Urothelium cell line (cell line): ENCODE data around the gene ATP6V0A1.
"Not testable (repeated sequence)": the region's sequence is repeated elsewhere in the genome, so short reads cannot be mapped to it uniquely, and the experiment has no call there.

Source experiments
- DNase-seq: peaks from one replicate; pipeline ENCODE4 v3.0.0; 2011; ENCODE audit warnings: low spot score, mixed read lengths
- FAIRE-seq: peaks from 2 replicates; lab custom pipeline; 2011; peaks lifted over from hg19 to GRCh38; lab: Jason Lieb, UNC

Gene ATP6V0A1

DNA sequence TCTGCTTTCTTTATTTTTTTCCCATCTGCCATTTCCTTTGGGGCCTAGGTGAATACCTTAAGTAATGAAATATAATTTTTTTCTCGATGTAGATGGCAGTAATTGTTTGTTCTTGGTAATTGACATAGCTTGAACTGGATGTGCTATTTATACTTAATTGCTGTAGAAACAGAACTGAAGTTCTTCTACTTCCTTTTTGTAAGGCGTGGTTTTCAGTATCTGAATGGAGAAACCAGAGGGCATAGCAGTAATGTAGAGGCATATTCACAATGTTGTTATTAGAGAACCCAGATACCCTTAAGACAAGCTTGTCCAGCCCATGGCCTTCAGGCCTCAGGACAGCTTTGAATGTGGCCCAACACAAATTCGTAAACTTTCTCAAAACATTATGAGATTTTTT lies 16.4 kb downstream of the ATP6V0A1 start:
- DNase-seq = no peak
- FAIRE-seq = no peak

DNA sequence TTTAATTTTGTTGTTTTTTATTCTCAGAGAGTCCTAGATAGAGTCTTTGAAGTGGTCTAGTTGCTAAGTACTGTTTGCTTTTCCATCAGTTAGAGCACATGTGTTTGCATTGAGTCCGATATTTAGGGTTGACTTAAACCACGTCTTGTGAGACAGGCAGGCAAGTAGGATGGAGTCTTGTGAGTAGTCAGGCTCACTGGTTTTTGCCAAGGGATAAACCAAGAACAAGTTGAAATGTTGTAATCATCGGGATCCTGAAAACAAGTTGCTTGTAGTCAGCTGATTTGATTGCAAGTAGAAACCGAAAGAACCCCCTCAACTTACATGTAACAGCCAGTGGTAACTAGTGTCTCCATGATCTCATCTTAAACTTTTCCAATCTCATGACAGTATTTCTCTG lies 17.2 kb downstream of the ATP6V0A1 start:
- DNase-seq = no peak
- FAIRE-seq = no peak

DNA sequence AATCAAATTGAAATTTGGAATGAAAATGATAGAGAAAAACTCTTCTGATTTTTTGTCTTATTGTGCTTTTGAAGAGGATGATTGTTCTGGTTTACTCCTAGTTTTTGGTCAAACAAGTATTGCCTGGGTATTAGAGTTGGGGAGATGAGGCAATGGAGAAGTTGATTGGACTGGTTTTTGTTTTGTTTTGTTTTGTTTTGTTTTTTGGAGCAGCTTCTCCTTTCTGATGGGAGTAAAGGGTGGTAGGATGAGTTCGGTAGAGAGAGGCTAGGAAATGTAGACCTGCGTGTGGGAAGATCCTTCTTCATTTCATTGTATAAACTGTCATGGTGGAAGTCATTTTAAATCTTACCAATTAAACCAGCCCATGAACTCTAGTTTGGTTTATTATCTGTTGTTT lies 17.7 kb downstream of the ATP6V0A1 start:
- DNase-seq = no peak

GRCh38 chr17:42477173-42477572 lies 18.5 kb downstream of the ATP6V0A1 start:
- FAIRE-seq (no peak), DNase-seq (no peak)

More for the DNA sequence above, 17.7 kb downstream of the ATP6V0A1 start:
- no peak for FAIRE-seq

DNA sequence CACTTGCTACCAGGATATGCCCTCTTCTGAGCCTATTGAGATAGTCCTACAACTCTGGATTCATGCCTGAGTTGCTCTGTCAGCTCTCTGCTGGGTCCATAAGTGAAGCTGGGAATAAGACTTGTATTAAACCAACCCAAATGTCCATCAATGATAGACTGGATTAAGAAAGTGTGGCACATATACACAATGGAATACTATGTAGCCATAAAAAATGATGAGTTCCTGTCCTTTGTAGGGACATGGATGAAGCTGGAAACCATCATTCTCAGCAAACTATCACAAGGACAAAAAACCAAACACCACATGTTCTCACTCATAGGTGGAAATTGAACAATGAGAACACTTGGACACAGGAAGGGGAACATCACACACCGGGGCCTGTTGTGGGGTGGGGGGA lies 19.1 kb downstream of the ATP6V0A1 start:
- FAIRE-seq, DNase-seq: not testable (repeated sequence)

- no peak for FAIRE-seq
Observed at GRCh38 chr17:42484304-42484703, 25.6 kb downstream of the ATP6V0A1 start.

GRCh38 chr17:42485680-42486079 lies 27.0 kb downstream of the ATP6V0A1 start:
- DNase-seq (no peak), FAIRE-seq (no peak)

More at GRCh38 chr17:42484304-42484703, 25.6 kb downstream of the ATP6V0A1 start:
- DNase-seq = peak; percentile 70

DNA sequence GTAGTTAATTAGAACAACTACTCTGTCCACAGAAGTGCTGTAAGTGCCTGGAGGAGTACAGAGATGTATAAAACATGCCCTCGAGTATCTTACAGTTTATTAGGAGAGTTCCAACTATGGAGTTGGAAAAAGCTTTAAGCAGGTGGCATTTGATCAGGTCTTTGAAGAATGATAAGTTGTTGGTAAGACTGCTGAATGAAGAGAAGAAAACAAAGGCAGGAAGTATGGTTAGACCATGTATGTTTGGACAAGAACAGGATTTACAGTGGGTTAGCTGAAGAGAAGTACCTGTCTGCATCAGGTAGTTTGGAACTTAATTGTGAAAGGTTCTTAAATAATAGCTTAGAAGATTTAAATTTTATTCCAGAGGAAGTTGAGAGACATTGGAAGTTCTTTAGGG lies 29.4 kb downstream of the ATP6V0A1 start:
- DNase-seq = no peak
- no peak for FAIRE-seq

GRCh38 chr17:42493319-42493718 lies 34.6 kb downstream of the ATP6V0A1 start:
- DNase-seq = no peak
- FAIRE-seq = no peak

- no peak for DNase-seq
- FAIRE-seq = no peak
Observed at GRCh38 chr17:42494673-42495072, 36.0 kb downstream of the ATP6V0A1 start.

DNA sequence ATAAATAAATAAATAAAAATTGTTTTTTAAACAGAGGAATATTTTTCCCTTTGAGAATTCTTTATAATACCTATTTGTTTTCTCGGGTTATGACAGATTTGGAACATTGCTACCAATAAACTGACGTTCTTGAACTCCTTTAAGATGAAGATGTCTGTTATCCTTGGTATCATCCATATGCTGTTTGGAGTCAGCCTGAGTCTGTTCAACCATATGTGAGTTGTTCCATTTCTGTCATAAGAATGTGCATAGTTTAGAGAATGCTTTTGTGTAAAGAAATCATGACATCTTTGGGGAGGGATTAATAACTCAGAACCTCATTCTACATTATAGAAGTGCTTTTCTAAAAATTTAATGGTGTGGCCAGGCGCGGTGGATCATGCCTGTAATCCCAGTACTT lies 40.1 kb downstream of the ATP6V0A1 start:
- FAIRE-seq = no peak
- no peak for DNase-seq

GRCh38 chr17:42502091-42502490 lies 43.4 kb downstream of the ATP6V0A1 start:
- DNase-seq (no peak), FAIRE-seq (no peak)

DNA sequence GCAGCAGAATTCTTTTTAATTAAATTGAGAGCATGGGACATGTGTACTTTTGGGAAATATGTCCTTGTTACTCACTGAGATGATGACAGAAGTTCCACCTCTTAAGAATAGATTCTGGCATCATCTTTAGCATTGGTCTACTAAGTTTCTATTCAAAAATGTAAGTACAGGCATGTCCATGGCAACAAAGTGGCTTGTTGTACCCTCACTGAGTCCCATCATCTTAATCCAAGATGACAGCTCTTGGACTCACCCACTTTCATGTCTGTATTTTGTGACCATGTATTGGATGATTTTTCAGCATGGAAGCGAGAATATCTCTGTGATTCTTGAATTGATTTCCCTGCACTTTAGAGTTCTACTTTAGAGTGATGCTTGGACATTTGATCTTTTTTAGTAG lies 44.2 kb downstream of the ATP6V0A1 start:
- FAIRE-seq = no peak
- no peak for DNase-seq

GRCh38 chr17:42507671-42508070 lies 49.0 kb downstream of the ATP6V0A1 start:
- FAIRE-seq = no peak
- no peak for DNase-seq

GRCh38 chr17:42508426-42509165 lies 49.9 kb downstream of the ATP6V0A1 start:
- no peak for DNase-seq
- FAIRE-seq = no peak

GRCh38 chr17:42509409-42509808 lies 50.7 kb downstream of the ATP6V0A1 start:
- FAIRE-seq (no peak), DNase-seq (no peak)

- FAIRE-seq = no peak
- DNase-seq = no peak
Observed at GRCh38 chr17:42509841-42510240, 51.2 kb downstream of the ATP6V0A1 start.

DNA sequence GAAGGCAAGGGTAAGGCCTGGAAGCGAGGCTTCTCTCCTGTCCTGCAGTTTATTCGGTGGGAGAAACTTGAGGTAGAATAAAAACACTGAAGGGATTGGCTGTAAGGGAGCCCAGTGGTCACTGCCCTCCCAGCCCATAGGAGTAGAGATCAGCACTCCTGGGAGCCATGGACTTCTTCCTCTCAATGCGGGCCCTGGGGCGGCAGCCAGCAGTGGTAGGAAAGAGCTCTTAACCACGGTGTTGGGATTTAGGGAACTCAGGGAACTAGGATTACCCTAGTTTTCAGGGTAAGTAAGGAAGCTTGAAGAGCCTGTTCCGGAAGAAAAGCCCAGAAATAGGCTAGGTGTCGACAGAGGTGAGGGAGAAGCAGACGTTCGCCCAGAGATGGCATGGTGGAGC lies 53.6 kb downstream of the ATP6V0A1 start:
- FAIRE-seq (no peak), DNase-seq (no peak)

DNA sequence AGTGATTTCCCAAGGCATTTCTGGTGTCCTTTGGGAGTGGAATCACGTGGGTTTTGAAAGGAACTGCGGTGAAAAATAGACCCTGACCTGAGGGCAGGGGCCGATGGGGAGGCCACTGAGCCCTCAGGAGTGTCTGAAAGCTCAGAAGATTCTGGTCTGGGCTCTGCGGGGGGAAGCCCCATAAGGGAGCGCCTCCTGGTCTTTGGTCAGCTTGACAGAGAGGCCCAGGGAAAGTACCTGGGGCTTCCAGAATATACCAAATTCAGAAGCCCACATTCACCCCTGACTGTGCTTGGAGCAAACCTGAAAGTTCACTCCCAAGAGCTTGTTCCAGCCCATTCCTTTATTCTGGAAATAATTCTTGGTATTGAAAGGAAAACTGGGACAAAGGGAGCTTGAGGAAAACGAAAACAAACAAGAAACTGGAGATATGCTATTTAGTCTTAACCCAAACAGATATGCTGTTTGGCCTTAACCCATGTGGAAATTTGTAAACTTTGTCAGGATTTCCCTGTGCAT lies 54.1 kb downstream of the ATP6V0A1 start:
- DNase-seq (no peak), FAIRE-seq (no peak)

DNA sequence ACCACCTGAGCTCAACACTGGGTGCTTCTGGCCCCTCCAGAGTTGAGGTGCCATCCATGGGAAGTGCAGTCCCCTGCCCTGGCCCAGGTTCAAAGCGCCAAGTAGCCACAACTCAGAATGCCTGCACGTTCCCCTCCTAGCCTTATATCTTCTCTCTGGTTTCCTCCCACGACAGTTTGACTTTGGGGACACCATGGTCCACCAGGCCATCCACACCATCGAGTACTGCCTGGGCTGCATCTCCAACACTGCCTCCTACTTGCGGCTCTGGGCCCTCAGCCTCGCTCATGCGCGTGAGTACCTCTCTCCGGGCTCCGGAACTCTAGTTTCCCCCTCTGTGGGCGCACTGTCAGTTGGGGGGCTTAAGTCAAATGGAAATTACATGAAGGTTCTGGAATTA lies 55.0 kb downstream of the ATP6V0A1 start:
- DNase-seq (no peak), FAIRE-seq (peak; percentile 13)

GRCh38 chr17:42514279-42514678 lies 55.6 kb downstream of the ATP6V0A1 start:
- FAIRE-seq (no peak), DNase-seq (no peak)

GRCh38 chr17:42514867-42515266 lies 56.2 kb downstream of the ATP6V0A1 start:
- DNase-seq = no peak
- FAIRE-seq = no peak

GRCh38 chr17:42517516-42517915 lies 58.8 kb downstream of the ATP6V0A1 start:
- peak; percentile 44 for FAIRE-seq
- peak; percentile 95 for DNase-seq
